ENCODE data around the gene STYXL2.

The STYXL2 gene

GRCh38 chr1:167093846-167094516 lies at the start of gene STYXL2:
Gene STYXL2, plus strand, starts transcription at chr1:167094075. Its CDS starts 775 bp downstream, at chr1:167094850.
- no peak for DNase-seq

- no peak for DNase-seq
These were observed 42.0 kb upstream of the STYXL2 start for GRCh38 chr1:167051907-167052306.

DNA sequence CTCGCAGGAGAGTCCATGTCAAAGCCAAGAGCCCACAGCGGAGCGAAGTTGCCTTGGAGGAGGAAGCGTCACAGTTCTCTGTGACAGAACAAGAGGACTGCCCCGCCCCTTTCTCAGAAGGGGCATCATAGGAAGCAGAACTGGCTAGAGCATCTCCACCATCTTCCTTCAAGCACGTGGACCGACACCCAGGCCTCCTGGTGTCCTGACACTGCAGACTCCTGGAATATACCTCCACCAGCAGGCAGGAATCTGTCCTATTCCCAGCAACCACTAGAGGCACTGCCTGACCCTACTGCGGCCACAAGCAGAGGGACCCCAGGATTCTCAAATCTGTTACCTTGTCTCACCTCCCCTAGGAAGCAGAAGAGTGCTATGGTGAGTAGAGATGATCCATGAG lies 41.5 kb upstream of the STYXL2 start:
- no peak for DNase-seq

- no peak for DNase-seq
These were observed 39.3 kb upstream of the STYXL2 start for GRCh38 chr1:167054531-167054930.

GRCh38 chr1:167054946-167055630 lies 38.8 kb upstream of the STYXL2 start:
- no peak for DNase-seq

- no peak for DNase-seq
These were observed 37.2 kb upstream of the STYXL2 start for GRCh38 chr1:167056529-167057231.

DNA sequence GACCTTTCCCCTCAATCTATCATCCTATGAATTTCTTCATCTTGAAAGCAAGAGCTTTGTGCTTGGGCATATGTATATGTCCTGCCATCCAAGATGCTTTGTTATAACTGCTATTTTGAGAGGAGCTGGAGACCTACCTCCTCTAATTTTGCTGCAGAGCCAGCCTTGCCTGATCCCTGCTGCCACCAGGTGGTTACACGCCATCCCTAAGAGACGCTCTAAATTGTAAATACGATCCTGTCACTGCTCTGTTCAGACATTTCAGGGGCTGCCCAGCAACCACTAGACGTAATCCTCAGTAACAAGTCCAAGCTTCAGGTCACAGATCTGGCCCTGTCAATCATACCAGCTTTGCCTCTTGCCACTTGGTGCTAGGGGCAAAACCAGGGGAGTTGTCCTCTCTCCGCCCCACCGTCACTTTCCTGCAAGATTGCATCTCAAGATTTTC lies 36.6 kb upstream of the STYXL2 start:
- peak; percentile 66 for DNase-seq

DNA sequence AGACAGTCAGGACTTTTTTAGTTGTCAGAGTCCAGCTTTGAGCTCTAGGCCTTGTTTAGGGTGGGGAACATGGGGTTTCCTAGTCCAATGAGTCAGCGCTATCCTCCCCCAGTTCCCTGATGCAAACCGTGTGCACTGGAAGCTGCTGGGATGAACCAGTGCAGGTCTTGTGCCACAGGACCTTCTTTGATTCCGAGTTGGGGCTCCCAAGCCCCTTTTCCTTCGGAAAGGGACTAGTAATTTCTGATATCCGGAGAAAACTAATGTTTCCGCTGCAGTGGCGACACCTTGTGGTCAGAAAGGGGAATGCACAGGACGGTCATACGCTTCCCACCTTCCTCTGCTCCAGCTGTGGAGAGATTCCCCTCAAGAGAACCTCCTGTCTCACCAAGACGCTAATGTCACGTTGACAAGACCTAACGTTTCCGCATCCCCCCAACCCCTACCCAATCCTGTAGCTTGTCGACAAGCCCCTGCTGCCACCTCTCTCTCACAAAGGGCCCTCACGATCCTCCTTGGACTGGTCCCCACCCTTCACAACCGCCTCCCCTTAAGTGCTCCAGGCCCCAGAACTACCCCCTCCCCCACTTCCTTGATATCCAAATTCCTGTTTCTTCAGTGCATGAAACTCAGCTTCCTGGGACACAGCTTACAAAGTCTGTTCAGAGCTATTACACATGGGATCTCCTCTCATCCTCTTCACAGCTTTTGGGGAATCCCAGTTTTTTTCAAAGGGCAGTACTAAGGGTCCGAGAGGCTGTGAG lies 34.6 kb upstream of the STYXL2 start:
- peak; percentile 53 for DNase-seq

GRCh38 chr1:167059809-167060107 lies 34.1 kb upstream of the STYXL2 start:
- no peak for DNase-seq

DNA sequence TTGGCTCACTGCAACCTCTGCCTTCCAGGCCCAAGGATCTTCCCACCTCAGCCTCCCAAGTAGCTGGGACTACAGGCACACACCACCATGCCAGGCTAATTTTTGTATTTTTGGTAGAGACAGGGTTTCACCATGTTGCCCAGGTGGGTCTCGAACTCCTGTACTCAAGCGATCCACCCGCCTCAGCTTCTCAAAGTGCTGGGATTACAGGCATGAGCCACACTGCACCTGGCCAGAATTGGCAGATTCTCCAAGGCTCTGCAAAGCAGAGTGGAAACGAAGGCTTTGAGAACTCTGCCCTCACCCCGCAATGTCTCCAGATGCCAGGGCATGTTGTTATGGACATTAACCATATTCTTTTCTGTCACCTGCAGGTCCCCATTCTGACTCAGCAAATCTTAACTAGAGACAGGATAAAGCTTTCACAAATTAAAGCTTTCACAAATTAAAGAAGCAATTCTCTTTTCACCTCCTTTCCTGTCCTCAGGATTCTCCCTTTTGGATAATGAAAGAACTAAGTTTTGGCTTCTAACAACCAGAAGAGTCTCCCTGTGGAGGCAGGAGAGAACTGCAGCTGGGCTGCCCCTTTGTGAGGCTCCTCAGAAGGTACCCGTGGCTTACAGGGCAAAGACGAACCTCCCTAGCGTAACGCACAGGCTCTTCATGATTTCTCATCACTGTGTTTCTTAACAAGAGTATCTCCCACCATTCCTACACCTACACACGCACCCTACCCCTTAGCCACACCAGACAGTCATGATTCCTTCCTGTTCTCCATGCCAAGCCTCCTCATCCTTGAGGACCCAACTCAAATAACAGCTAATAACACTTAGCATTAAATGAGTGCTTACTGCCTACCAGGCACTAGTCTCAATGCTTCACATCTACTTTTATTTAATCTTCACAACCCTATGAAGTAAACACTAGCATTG lies 33.5 kb upstream of the STYXL2 start:
- no peak for DNase-seq

DNA sequence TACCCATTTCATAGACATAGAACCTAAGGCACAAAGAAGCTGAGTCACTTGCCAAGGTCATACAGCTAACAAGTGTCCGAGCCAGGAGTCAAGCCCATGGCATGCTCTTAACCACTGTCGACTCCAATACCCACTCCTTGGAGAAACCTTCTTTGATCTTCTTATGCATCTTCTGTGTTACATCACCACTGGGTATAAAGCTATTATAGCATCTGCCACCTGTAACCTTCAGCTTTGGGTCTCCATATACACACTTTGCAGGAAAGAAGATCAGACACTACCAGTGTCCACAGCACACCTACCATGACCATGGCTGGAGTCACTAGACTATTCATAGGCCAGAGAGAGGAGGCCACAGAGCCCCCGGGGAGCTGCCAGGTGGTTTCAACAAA lies 32.8 kb upstream of the STYXL2 start:
- no peak for DNase-seq

DNA sequence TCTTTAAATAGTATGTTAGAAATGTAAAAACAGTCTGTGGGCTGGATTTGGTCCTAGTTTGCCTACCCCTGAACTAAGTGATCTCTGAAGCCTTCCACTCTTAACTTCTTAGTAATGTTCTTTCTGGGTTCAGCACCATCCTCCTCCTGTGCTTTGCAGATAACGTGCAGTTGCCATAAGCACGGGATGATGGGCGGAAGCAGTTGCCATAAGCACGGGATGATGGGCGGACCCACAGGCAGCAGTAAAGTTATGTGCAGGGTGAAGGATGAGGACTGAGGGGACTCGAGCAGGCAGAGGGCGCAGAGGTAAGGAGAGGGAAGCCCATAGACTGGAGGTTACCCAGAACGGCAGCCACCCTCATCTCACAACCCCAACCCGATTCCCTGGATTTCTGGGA lies 29.3 kb upstream of the STYXL2 start:
- no peak for DNase-seq

DNA sequence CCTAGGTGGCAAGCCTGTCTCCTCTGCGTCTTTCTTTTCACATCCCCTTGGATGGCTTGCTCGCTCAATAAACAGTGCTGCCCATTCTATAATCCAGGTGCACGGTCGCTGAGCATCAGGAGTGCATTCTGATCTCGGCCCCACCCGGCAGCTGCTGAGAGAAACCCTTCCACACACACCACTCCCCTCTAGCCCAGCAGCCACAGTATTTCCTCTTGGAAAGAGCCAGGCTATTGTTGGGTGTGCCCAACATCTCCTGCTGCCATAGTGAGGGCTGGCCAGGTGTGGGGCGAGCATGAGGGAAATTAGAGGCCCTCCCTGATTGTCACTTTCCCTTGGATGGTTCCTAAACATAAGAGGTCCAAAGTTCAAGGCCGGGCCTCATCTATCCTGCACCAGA lies 28.4 kb upstream of the STYXL2 start:
- DNase-seq = no peak

- peak; percentile 44 for DNase-seq
These were observed 27.3 kb upstream of the STYXL2 start for GRCh38 chr1:167066333-167067122.

DNA sequence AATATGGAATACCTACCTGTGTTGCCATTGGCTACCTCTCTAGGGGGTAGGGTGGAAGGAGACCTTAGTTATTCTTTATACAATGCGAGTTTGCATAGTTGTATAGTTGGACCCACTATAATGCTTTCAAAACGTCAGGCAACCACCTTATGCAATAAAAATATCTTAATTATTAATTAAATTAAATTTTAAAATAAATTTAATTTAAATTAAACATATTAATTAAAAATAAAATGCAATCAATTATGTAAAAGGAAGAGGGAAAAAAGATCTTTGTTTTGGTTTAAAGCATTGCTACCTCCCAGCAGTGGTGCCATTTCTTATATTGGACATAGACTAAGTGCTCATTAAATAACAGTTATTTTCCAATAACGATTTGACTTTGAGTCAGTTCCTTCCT lies 26.0 kb upstream of the STYXL2 start:
- no peak for DNase-seq

DNA sequence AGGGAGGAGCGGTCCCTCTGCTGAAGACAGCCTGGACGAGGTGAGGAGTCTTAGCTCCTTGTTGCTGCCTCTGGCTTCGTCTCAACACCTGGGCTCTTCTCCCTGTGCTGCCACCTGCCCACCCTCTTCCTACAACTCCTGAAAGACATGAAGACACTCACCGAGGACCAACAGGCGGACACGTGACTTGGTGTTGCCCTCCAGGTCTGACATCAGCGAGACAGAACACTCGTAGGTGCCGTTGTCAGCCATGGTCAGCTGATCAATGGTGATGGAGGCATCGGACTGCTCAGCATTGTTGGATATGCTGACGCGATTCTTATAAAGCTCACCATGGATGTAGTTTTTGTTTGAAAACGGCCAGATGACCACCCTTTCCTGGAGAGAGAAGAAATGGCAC lies 25.1 kb upstream of the STYXL2 start:
- DNase-seq = no peak

DNA sequence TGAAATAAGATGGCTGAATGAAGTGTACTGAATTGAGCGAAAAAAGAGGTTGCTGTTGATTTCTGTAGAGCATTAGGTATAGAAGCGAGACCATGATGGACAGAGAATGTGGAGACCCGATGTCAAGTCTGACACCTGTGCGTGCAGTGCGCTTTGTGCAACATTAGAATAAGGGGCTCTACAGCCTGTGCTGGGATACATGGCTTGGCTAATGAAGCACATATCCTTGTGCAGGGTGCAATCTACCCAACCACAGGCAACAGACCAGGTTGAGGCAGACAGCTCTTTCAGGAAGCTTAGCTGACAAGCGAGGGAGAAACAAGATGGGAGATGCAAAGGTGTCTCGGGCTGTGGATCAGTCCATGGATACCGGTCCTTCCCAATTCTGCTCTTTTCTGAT lies 22.6 kb upstream of the STYXL2 start:
- DNase-seq = no peak

GRCh38 chr1:167076136-167076710 lies 17.7 kb upstream of the STYXL2 start:
- no peak for DNase-seq

- no peak for DNase-seq
These were observed 16.6 kb upstream of the STYXL2 start for GRCh38 chr1:167077128-167077867.

GRCh38 chr1:167077868-167078210 lies 16.0 kb upstream of the STYXL2 start:
- no peak for DNase-seq

All from DMS79 treated with DMSO at 0.1 percent for 48 hours (cell line).